ENCODE data around the gene SLC25A10.

Gene SLC25A10, protein sequence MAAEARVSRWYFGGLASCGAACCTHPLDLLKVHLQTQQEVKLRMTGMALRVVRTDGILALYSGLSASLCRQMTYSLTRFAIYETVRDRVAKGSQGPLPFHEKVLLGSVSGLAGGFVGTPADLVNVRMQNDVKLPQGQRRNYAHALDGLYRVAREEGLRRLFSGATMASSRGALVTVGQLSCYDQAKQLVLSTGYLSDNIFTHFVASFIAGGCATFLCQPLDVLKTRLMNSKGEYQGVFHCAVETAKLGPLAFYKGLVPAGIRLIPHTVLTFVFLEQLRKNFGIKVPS

GRCh38 chr17:81711814-81712467 is at the start of gene SLC25A10:
TSS of gene SLC25A10 (plus strand) at chr17:81712284. CDS start at chr17:81712427, 143 bp downstream.
- DNase-seq: peak; percentile 96
- Histone ChIP-seq H3K9me3 (ENCODE audit: severe bottlenecking) (no peaks in the 10 kb centered on the region), H3K27me3 (ENCODE audit: insufficient read depth, low read depth, severe bottlenecking) (no peaks in the 10 kb centered on the region), H3K4me3 (ENCODE audit: low read depth, low read length) (peak within 1 kb of the TSS; percentile 71), H3K36me3 (peaks cover 57% of the 10 kb centered on the region), H3K27ac (peak within 1 kb of the TSS; percentile 95)
- TF ChIP-seq, protein P1, sequence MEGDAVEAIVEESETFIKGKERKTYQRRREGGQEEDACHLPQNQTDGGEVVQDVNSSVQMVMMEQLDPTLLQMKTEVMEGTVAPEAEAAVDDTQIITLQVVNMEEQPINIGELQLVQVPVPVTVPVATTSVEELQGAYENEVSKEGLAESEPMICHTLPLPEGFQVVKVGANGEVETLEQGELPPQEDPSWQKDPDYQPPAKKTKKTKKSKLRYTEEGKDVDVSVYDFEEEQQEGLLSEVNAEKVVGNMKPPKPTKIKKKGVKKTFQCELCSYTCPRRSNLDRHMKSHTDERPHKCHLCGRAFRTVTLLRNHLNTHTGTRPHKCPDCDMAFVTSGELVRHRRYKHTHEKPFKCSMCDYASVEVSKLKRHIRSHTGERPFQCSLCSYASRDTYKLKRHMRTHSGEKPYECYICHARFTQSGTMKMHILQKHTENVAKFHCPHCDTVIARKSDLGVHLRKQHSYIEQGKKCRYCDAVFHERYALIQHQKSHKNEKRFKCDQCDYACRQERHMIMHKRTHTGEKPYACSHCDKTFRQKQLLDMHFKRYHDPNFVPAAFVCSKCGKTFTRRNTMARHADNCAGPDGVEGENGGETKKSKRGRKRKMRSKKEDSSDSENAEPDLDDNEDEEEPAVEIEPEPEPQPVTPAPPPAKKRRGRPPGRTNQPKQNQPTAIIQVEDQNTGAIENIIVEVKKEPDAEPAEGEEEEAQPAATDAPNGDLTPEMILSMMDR (IDR thresholded peaks at IDR 0.05; ENCODE audit: low read depth, low read length): no peak

- TF ChIP-seq, protein P1 (IDR thresholded peaks at IDR 0.05; ENCODE audit: low read depth, low read length): no peak
- no peaks in the 10 kb centered on the region for H3K9me3 ChIP-seq (ENCODE audit: severe bottlenecking)
- DNase-seq: peak; percentile 16
- peaks cover 37% of the 10 kb centered on the region for H3K36me3 ChIP-seq
- H3K4me3 ChIP-seq (ENCODE audit: low read depth, low read length): no peak overlapping the region
- no peaks in the 10 kb centered on the region for H3K27me3 ChIP-seq (ENCODE audit: insufficient read depth, low read depth, severe bottlenecking)
- peak overlapping the region; percentile 10; the same call in 1 of the 2 replicates for H3K27ac ChIP-seq
Observed at GRCh38 chr17:81664051-81664470, 48.0 kb upstream of the SLC25A10 start.

DNA sequence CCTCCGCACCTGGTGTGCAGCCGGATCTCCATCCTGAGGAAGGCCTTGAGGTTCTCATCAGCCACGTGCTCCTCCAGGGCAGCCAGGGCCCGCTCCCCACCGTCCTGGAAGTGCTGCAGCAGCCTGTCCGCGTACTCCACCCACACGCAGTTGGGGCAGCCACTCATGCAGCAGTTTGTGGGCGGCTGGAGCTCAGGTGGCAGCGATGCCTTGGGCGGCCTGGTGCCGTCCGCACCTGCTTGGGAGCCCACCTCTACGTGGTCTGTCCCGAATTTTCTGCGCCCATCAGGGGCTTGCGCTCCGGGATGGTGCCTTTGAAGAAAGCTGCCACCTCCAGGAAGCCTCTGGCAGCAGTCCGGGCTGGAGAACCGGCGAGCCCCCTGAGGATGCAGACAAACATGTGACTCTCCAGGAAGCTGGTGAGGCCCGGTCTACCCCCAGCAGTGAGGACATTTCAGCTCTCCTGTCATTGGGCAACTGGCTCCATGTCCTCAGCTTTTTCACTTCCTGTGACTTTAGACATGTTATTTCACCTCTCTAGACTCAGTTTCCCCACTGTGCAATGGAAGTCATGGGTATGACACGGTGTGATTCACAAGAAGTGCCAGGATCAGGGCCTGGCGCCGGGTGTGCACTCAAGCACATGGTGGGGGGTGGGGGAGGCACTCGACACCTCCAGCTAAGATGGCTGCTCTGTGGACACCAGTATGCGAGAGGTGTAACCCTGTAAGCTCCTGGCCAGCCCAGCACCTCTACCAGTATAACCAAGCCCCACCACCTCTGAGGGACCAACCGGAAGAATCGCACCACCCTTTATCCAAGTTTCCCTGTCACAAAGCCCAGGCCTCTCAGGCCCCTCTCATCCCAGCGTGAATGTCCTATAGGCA is 46.6 kb upstream of the SLC25A10 start:
- peak; percentile 63 for DNase-seq
- H3K36me3 ChIP-seq: peaks cover 50% of the 10 kb centered on the region
- TF ChIP-seq, protein P1 (IDR thresholded peaks at IDR 0.05; ENCODE audit: low read depth, low read length): no peak
- no peaks in the 10 kb centered on the region for H3K27me3 ChIP-seq (ENCODE audit: insufficient read depth, low read depth, severe bottlenecking)
- H3K9me3 ChIP-seq (ENCODE audit: severe bottlenecking): no peaks in the 10 kb centered on the region
- H3K4me3 ChIP-seq (ENCODE audit: low read depth, low read length): peak overlapping the region; percentile 97
- peak overlapping the region; percentile 97 for H3K27ac ChIP-seq

DNA sequence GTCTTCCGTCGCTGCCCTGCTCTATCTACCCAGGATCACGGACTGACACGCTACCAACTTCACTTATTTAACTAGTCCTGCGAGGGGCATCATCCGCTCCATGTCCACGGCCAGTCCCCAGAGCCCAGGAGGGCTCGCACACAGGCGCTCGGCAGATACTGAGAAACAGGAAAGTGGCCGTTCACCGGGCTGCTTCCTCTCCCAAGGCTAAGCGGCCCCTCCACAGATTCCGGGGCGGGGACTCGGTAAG is 46.1 kb upstream of the SLC25A10 start:
- TF ChIP-seq, protein P1 (IDR thresholded peaks at IDR 0.05; ENCODE audit: low read depth, low read length): no peak
- peak; percentile 66 for DNase-seq
- H3K4me3 ChIP-seq (ENCODE audit: low read depth, low read length): peak overlapping the region; percentile 97
- peak overlapping the region; percentile 97 for H3K27ac ChIP-seq
- no peaks in the 10 kb centered on the region for H3K27me3 ChIP-seq (ENCODE audit: insufficient read depth, low read depth, severe bottlenecking)
- peaks cover 56% of the 10 kb centered on the region for H3K36me3 ChIP-seq
- no peaks in the 10 kb centered on the region for H3K9me3 ChIP-seq (ENCODE audit: severe bottlenecking)

- no peaks in the 10 kb centered on the region for H3K9me3 ChIP-seq (ENCODE audit: severe bottlenecking)
- no peaks in the 10 kb centered on the region for H3K27me3 ChIP-seq (ENCODE audit: insufficient read depth, low read depth, severe bottlenecking)
- peaks cover 62% of the 10 kb centered on the region for H3K36me3 ChIP-seq
- peak within 1 kb of the TSS; percentile 97 for H3K27ac ChIP-seq
- DNase-seq: peak; percentile 99
- peak within 1 kb of the TSS; percentile 97 for H3K4me3 ChIP-seq (ENCODE audit: low read depth, low read length)
- TF ChIP-seq, protein P1 (IDR thresholded peaks at IDR 0.05; ENCODE audit: low read depth, low read length): no peak
Observed at GRCh38 chr17:81666342-81667191, 45.5 kb upstream of the SLC25A10 start, which contains the start of the genes CCDC137 and OXLD1. TSS of gene CCDC137 (plus strand) at chr17:81666737. CDS start at chr17:81666767, 30 bp downstream. TSS of gene OXLD1 (minus strand) at chr17:81666605. CDS start at chr17:81666577, 28 bp downstream.
